Progenitor cell of endocrine pancreas (in vitro differentiated cells): ENCODE results near the gene PHACTR1. TPM values are rescaled to one million over a fixed set of nuclear protein-coding genes. Genes with fewer than 3 reads are reported as not detected.

ENCODE experiments used
- DNase-seq: peaks from one replicate; pipeline ENCODE4 v3.0.0; 2021; ENCODE audit warnings: low spot score; ENCODE audit not compliant: unreplicated experiment
- H3K27ac Mint-ChIP-seq: 2 replicates; pipeline ENCODE4 v1.8.0; 2021; ENCODE audit warnings: mild to moderate bottlenecking, moderate library complexity, mixed read lengths
- H3K27me3 Mint-ChIP-seq: 2 replicates; pipeline ENCODE4 v1.8.0; 2021; ENCODE audit warnings: mixed read lengths
- H3K36me3 Mint-ChIP-seq: 2 replicates; pipeline ENCODE4 v1.8.0; 2022; ENCODE audit warnings: mixed read lengths; ENCODE audit not compliant: insufficient read depth
- H3K4me1 Mint-ChIP-seq: 2 replicates; pipeline ENCODE4 v1.8.0; 2021; ENCODE audit warnings: low read depth, mixed read lengths
- H3K4me3 Mint-ChIP-seq: 2 replicates; pipeline ENCODE4 v1.8.0; 2021; ENCODE audit warnings: low read depth, mild to moderate bottlenecking, moderate library complexity, mixed read lengths
- H3K9me3 Mint-ChIP-seq: 2 replicates; pipeline ENCODE4 v1.8.0; 2021; ENCODE audit warnings: low read depth, mixed read lengths
- CTCF ChIP-seq: fragments of 200-600 bp; sonication (generic); IDR thresholded peaks from one replicate; pipeline ENCODE4 v1.5.0; 2021; ENCODE audit warnings: antibody characterized with exemption, mild to moderate bottlenecking; ENCODE audit not compliant: unreplicated experiment
- total RNA-seq: library from RNA; stranded (reverse); gene quantifications from 2 replicates; pipeline ENCODE4 v1.2.1, GENCODE V29; 2021

PHACTR1 gene
- total RNA-seq, 1 donor from 2014 or later: 8.6 TPM

- Mint-ChIP-seq H3K9me3 (no peaks in the 10 kb centered on the region), H3K4me3 (no peak overlapping the region), H3K4me1 (no peaks in the 10 kb centered on the region), H3K36me3 (no peaks in the 10 kb centered on the region), H3K27ac (no peak overlapping the region), H3K27me3 (peaks cover 14% of the 10 kb centered on the region)
- DNase-seq: peak; percentile 72
- TF ChIP-seq CTCF: peak; percentile 87
Measured at GRCh38 chr6:13336553-13336952, 620.0 kb downstream of the PHACTR1 start.

GRCh38 chr6:13338038-13338437 lies 621.5 kb downstream of the PHACTR1 start:
- no peak overlapping the region for H3K27ac Mint-ChIP-seq
- H3K4me3 Mint-ChIP-seq: no peak overlapping the region
- no peak for DNase-seq
- peaks cover 16% of the 10 kb centered on the region for H3K27me3 Mint-ChIP-seq
- H3K4me1 Mint-ChIP-seq: no peaks in the 10 kb centered on the region
- no peaks in the 10 kb centered on the region for H3K36me3 Mint-ChIP-seq
- H3K9me3 Mint-ChIP-seq: peaks cover 9% of the 10 kb centered on the region
- TF ChIP-seq CTCF: no peak
